Lung (tissue), 12 donors: Measurements from ENCODE around the gene COX6A2. TPM values are rescaled to one million over a fixed set of nuclear protein-coding genes. Genes with fewer than 3 reads are reported as not detected.

Source experiments
- ATAC-seq: fragments of 200-7000 bp; cut with Tn5 transposase; one replicate; pipeline ENCODE4 v1.9.1; 2020; ENCODE audit warnings: moderate number of reproducible peaks; ENCODE audit not compliant: insufficient read depth, low FRiP score
- DNase-seq, 3 donors: peaks; one replicate each; pipeline ENCODE4 v3.0.0-alpha.2; 2013 to 2017
- H3K27ac ChIP-seq, 2 donors: one replicate each; pipeline ENCODE4 v1.5.1; 2013; ENCODE audit warnings: mild to moderate bottlenecking in 2 of 2, moderate library complexity in 2 of 2, control low read depth in 1 of 2, inconsistent platforms in 1 of 2, low read depth in 1 of 2, low read length in 1 of 2
- H3K27me3 ChIP-seq, 3 donors: one replicate each; pipeline ENCODE4 v1.5.1; 2013; ENCODE audit warnings: low read length in 2 of 3; ENCODE audit not compliant: control insufficient read depth in 3 of 3, insufficient read depth in 3 of 3
- H3K36me3 ChIP-seq, 4 donors: one replicate each; pipeline ENCODE4 v1.5.1; 2013; ENCODE audit warnings: low read length in 4 of 4, mild to moderate bottlenecking in 1 of 4, moderate library complexity in 1 of 4; ENCODE audit not compliant: control insufficient read depth in 4 of 4, insufficient read depth in 4 of 4
- H3K4me1 ChIP-seq, 5 donors: one replicate each; pipeline ENCODE4 v1.5.1; 2013; ENCODE audit warnings: low read length in 5 of 5, mild to moderate bottlenecking in 2 of 5, moderate library complexity in 1 of 5; ENCODE audit not compliant: control insufficient read depth in 5 of 5, insufficient read depth in 5 of 5
- H3K4me3 ChIP-seq: one replicate; pipeline ENCODE4 v1.5.1; 2013; ENCODE audit warnings: mild to moderate bottlenecking, control low read depth, moderate library complexity
- H3K9ac ChIP-seq, 2 donors: one replicate each; pipeline ENCODE4 v1.5.1; 2013; ENCODE audit warnings: low read length in 2 of 2, control low read depth in 1 of 2; ENCODE audit not compliant: insufficient read depth in 1 of 2
- H3K9me3 ChIP-seq, 4 donors: one replicate each; pipeline ENCODE4 v1.5.1; 2013; ENCODE audit warnings: low read length in 3 of 4, mild to moderate bottlenecking in 1 of 4, moderate library complexity in 1 of 4; ENCODE audit not compliant: control insufficient read depth in 4 of 4, insufficient read depth in 3 of 4
- CTCF ChIP-seq: IDR thresholded peaks from 2 replicates; pipeline ENCODE4 v1.5.1; 2012; ENCODE audit warnings: mild to moderate bottlenecking; ENCODE audit errors: control extremely low read depth, extremely low read depth
- WGBS, 2 donors: extraction: QIAGEN DNeasy Blood & Tissue Kit; methylation state at CpG; one replicate each; pipeline ENCODE4 v1.1.7; 2013; 5-methylcytosine and 5-hydroxymethylcytosine counted together
- polyA plus RNA-seq, 2 donors: library from polyadenylated mRNA; stranded (reverse); fragments of 200-250 nt; gene quantifications; one replicate each; pipeline ENCODE4 v1.2.1, GENCODE V29; 2013
- total RNA-seq, 2 donors: library from RNA; depleted of rRNA in 1 of 2; stranded (reverse); fragments of >200 nt in 1 of 2; gene quantifications; one replicate each; pipeline ENCODE4 v1.2.1, GENCODE V29; 2014 to 2021
- donor health status: control.
- donor health status: control.
- donor health status: Bipolar disorder and iron deficiency.
- donor health status: healthy.
- donor health status: DM: yes; HTN: yes; CAD: no.

COX6A2 gene
- total and polyA plus RNA-seq, 4 donors = not detected

GRCh38 chr16:31464781-31465260 lies 36.7 kb upstream of the COX6A2 start:
- WGBS, 2 donors = 93 to 95% methylated on average over 14 to 17 of the region's 17 CpGs
- H3K36me3 ChIP-seq = peaks cover 3 to 39% (median 9%) of the 10 kb centered on the region in 4 donors
- TF ChIP-seq CTCF = no peak

GRCh38 chr16:31464348-31464769 lies 36.2 kb upstream of the COX6A2 start:
- no peak for TF ChIP-seq CTCF
- DNase-seq (no peak), ATAC-seq (no peak)
- no peak overlapping the region for H3K4me3 ChIP-seq
- no peak overlapping the region for H3K9ac ChIP-seq
- H3K4me1 ChIP-seq = peaks cover 0 to 8% (median 5%) of the 10 kb centered on the region in 5 donors
- H3K27me3 ChIP-seq = no peaks in the 10 kb centered on the region
- H3K36me3 ChIP-seq = peaks cover 3 to 39% (median 9%) of the 10 kb centered on the region in 4 donors
- no peaks in the 10 kb centered on the region for H3K9me3 ChIP-seq
- 95 to 97% methylated on average over 36 of the region's 36 CpGs for WGBS, 2 donors
- no peak overlapping the region for H3K27ac ChIP-seq

More at GRCh38 chr16:31464781-31465260, 36.7 kb upstream of the COX6A2 start:
- DNase-seq = no peak
- Histone ChIP-seq H3K27ac (no peak overlapping the region), H3K9me3 (no peaks in the 10 kb centered on the region), H3K9ac (no peak overlapping the region), H3K27me3 (no peaks in the 10 kb centered on the region), H3K4me1 (peaks cover 0 to 8% (median 5%) of the 10 kb centered on the region in 5 donors), H3K4me3 (no peak overlapping the region)
- no peak for ATAC-seq

- no peak for TF ChIP-seq CTCF
- no peak overlapping the region for H3K9ac ChIP-seq
- no peak overlapping the region for H3K4me3 ChIP-seq
- ATAC-seq (no peak), DNase-seq (no peak)
- 94 to 97% methylated on average over 35 of the region's 35 CpGs for WGBS, 2 donors
- peaks cover 5 to 19% (median 8%) of the 10 kb centered on the region in 5 donors for H3K4me1 ChIP-seq
- H3K9me3 ChIP-seq = no peaks in the 10 kb centered on the region
- no peaks in the 10 kb centered on the region for H3K27me3 ChIP-seq
- H3K27ac ChIP-seq = no peak overlapping the region
- H3K36me3 ChIP-seq = peaks cover 3 to 39% (median 10%) of the 10 kb centered on the region in 4 donors
Observed at GRCh38 chr16:31461921-31462804, 34.0 kb upstream of the COX6A2 start.
